GM21786 (cell line): ENCODE measurements around the gene RAPGEF5.

Source experiments
- ATAC-seq: cut with Tn5 transposase; IDR thresholded peaks from one replicate; pipeline ENCODE4 v1.9.1; 2021; ENCODE audit not compliant: unreplicated experiment

The RAPGEF5 gene, protein sequence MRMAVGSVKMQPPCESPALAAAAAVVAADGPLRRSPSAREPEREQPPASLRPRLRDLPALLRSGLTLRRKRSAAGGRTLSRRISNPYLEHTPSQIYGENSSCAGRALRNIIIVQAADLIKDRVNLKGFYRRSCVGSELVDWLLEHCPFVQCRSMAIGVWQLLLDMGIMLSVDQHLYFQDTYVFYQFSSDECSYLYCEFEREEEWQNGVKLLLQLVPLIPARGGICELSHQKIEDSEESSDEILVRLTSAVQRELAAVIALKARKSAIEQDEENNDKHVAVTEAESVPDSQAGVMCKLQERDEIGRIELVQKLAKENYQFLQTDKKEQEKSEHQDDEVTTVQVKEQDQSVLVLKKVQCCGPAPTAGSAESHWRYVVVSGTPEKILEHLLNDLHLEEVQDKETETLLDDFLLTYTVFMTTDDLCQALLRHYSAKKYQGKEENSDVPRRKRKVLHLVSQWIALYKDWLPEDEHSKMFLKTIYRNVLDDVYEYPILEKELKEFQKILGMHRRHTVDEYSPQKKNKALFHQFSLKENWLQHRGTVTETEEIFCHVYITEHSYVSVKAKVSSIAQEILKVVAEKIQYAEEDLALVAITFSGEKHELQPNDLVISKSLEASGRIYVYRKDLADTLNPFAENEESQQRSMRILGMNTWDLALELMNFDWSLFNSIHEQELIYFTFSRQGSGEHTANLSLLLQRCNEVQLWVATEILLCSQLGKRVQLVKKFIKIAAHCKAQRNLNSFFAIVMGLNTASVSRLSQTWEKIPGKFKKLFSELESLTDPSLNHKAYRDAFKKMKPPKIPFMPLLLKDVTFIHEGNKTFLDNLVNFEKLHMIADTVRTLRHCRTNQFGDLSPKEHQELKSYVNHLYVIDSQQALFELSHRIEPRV

DNA sequence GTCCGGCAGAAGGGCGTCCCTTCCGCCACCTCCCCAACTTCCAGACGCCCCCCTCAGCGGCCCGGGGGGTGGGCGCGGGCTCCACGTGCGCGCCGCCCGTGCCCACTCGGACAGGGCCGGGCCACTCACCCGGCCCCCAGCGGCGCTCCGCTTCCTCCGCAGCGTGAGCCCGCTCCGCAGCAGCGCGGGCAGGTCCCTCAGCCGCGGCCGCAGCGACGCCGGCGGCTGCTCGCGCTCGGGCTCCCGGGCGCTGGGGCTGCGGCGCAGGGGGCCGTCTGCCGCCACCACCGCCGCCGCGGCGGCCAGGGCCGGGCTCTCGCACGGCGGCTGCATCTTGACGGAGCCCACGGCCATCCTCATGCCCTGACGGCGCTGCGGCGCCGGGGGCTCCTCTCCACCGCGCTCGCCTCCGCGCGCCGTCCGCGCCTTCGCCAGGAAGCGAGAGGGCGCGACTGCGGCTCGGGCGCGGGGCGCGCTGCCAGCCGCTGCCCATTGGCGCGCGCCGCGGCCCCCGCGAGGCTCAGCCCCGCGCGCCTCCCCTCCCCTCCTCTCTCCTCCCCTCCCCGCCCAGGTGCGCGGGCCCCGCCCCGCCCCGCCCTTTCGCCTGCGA, at the start of gene RAPGEF5:
RAPGEF5 (minus strand) TSS at position 454 of the 610 bp plus-strand sequence; CDS start at position 360, 94 bp downstream.
- ATAC-seq: no peak

- ATAC-seq: no peak
Measured at GRCh38 chr7:22406715-22407114, 49.8 kb upstream of the RAPGEF5 start.

DNA sequence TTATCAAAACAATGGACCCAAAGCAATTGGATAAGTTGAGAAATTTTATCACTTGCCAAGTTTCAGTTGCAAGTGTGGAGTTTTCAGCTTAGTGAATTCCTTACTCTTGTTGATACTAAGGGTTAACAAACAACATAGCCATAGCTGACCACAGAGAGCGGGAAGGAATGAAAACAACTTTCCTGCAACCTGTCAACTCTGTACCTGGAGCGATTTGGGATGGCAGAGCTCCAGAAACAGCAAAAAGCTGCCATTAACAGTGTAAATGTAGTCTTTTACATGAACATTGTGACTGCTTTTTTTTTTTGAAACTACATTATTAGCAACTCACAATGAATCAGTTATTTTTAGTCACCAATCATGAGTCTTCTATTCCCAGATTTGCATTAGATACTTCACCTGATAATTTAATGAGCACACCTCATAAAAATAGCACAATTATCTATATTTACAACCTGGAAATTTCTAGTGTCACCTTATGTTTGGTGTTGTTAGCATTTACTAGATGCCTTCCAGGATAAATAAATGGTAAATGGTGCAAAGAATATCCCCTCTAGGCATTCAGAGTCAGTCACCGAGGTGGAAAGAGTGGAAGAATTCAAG, 47.6 kb upstream of the RAPGEF5 start:
- no peak for ATAC-seq

- ATAC-seq: no peak
Measured at GRCh38 chr7:22403344-22403743, 46.4 kb upstream of the RAPGEF5 start.

GRCh38 chr7:22402250-22402649, 45.3 kb upstream of the RAPGEF5 start:
- ATAC-seq: peak; percentile 40

- no peak for ATAC-seq
Measured at GRCh38 chr7:22400936-22401553, 44.1 kb upstream of the RAPGEF5 start.

- ATAC-seq: no peak
Measured at GRCh38 chr7:22400150-22400814, 43.3 kb upstream of the RAPGEF5 start.

- ATAC-seq: no peak
Measured at GRCh38 chr7:22399546-22399945, 42.6 kb upstream of the RAPGEF5 start.

DNA sequence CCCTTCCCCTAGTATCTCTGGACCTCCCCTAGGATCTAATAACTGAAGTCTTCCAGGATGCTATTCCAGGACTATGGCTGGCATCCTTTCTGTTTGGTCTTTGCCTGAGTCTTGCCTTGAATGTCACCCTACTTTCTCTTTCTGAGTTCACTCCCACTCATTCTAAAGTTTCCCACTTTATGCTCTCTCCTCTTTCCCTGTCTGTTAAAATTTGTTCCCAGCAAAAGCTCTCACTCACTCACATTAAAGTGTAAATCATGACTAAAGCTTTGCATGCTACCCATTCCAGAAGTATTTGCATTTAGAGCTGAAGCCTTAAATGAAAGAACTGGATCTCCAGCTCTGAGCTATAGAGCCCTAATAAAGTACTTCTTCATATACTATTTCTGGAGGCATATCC, 42.1 kb upstream of the RAPGEF5 start:
- ATAC-seq: no peak

DNA sequence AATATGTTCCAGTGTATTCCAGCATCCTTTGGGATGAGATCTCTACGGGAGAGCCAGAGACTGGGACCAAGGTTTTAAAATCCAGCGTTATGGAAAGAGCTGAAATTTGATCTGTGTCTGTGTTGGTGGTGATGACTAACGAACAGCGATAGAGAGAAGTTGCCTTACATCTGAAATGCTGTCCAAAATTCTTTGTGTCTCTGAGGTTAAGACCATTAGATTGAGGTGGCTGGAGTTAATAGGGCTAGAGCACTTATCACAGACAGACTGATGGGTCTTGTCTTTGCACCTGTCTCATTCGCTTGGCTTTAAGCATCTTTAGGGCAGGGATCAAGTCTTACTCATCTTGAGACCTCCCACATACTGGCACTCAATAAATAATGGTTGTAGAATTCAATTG, 41.0 kb upstream of the RAPGEF5 start:
- ATAC-seq: no peak

DNA sequence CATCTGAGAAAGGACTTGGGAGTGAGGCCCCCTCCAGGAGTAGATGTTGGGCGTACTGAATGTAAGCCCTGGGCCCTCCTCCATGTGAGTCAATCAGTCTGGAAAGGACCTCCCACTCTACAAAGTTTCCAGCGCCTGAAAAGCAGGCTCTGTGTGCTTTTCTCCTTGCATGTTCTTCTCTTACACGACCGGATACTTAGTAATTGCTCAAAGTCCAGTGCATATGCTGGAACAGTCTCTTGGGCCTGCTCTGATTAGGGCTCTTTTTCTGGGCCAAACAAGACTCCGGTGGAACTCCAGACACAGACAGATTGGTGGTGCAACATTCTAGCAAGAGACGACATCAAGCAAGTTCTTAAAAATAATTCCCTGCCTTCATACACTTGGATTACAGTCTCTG, 38.3 kb upstream of the RAPGEF5 start:
- no peak for ATAC-seq

DNA sequence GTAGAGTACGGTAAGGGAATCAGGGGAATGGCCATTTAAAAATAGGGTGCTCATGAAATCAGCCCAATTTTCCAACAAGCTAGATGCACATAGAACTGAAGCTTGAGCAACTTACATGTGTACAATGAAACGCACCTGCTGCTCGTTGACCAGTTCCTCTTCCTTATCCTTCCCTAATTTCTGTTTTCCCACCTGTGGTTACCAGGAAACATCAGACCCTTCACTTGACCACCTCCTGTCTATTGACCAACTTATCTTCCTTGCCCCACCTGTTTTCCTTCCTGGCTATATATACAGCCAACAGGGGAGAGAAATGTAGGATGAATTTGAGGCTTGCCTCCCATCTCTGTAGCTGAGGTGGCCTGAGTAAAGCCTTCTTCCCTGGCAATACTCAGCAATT, 37.8 kb upstream of the RAPGEF5 start:
- ATAC-seq: no peak

- ATAC-seq: no peak
Measured at GRCh38 chr7:22393913-22394729, 37.2 kb upstream of the RAPGEF5 start.

DNA sequence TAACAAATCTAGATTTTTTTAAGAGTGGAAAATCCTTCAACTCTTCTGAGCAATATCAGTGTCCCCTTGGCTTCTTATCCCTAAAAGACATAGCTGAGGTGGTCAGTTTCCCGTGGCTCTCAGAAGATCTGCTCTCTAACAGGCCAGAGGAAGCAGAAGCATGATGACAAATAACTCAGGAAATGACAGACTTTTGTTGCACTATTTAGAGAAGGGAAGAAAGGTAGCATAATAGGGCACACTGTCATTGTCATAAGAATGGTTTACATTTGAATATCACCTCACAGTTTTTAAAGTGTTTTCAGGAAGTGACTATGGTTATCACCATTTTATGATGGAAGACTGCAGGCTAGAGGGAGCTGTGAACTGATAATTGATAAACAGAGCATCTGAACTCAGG, 33.6 kb upstream of the RAPGEF5 start:
- no peak for ATAC-seq

DNA sequence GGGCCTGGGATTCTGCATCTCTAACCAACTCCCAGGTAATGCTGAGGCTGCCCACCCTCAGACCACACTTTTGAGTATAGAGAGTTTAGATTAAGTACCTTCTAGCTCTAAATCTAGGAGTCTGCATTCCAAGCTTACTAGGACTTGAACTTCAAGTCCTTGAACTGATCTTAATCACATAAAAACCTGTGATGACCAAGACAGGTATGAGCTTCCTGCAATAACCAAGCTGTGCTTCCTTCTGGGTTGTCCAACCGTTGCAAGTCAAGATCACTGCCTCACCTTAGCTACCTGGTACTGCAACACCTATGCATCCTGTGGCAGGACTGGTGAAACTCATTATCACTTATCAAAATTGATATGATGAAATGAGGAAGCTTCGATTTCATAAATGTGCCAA, 32.9 kb upstream of the RAPGEF5 start:
- ATAC-seq: no peak

DNA sequence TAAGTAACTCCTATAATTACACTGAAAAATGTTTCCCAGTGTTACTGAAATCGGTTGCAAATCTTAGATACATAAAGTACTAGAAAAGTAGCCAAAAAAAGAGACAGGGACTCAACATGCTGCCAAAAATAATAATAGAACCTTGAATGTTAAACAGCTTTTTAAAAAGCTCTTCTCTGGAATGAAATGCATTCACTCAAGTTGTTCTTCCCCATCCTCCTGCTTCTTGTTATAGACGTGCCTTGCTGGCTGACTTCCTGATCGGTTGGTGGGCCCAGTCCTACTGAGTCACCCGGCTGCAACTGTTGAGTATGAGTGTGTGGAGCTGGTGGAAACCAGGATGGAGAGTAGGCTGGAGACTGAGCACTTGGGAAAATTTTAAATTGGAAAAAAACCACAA, 30.6 kb upstream of the RAPGEF5 start:
- ATAC-seq: no peak

- peak; percentile 38 for ATAC-seq
Measured at GRCh38 chr7:22386865-22387264, 29.9 kb upstream of the RAPGEF5 start.

DNA sequence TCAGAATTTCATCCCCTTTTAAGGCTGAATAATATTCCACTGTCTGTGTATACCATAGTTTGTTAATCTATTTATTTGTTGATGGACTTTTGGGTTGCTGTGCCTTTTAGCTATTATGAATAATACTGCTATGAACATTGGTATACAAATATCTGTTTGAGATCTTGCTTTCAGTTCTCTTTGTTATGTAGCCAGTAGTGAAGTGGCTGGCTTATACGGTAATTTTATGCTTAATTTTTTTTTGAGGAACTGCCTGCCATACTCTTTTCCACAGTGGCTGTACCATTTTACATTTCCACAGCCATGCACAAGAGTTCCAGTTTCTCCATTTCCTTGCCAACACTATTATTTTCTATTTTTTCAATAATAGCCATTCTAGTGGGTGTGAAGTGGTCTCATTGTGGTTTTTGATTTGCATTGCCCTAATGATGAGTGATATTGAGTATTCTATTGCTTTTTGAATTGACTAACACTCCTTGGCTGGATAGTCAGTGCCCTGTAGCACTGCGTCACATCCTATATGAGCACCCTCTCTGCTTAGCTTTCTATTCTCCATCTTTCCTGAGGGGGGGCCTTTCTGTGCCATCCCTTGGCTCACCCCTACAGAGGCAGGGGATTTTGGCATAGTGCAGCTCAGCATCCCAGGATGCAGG, 29.4 kb upstream of the RAPGEF5 start:
- ATAC-seq: peak; percentile 46

DNA sequence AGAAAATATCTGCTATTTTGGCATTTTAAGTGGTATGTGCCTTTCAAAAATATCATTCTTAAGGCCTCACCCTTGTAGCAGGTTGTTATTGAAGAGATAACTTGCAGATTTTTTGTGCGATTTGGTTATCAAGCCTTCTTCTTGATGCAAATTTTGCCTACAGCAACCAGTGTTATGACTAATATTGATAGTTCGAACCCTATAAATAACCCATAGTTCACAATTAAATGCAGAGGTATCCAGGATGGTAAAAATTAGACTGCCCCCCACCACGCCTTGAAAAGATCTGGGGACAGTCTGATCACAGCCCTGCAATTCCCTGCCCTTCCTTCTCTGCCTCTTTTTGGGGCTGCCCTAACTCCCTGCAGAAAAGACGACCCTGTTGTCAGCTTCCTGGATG, 28.4 kb upstream of the RAPGEF5 start:
- ATAC-seq: no peak
